Measurements from ENCODE around the gene PUS1. TPM values are rescaled to one million over a fixed set of nuclear protein-coding genes. Genes with fewer than 3 reads are reported as not detected.

Gene PUS1
- total and polyA plus RNA-seq, 9 of the 15 experiments (the other 6 are each of a cell fraction or from before 2014, with no cell fraction given), result 1.9 to 90.8 (median 30.0) TPM

GRCh38 chr12:131896080-131896810 is 32.8 kb upstream of the PUS1 start (continued):
- TF ChIP-seq, protein P1, sequence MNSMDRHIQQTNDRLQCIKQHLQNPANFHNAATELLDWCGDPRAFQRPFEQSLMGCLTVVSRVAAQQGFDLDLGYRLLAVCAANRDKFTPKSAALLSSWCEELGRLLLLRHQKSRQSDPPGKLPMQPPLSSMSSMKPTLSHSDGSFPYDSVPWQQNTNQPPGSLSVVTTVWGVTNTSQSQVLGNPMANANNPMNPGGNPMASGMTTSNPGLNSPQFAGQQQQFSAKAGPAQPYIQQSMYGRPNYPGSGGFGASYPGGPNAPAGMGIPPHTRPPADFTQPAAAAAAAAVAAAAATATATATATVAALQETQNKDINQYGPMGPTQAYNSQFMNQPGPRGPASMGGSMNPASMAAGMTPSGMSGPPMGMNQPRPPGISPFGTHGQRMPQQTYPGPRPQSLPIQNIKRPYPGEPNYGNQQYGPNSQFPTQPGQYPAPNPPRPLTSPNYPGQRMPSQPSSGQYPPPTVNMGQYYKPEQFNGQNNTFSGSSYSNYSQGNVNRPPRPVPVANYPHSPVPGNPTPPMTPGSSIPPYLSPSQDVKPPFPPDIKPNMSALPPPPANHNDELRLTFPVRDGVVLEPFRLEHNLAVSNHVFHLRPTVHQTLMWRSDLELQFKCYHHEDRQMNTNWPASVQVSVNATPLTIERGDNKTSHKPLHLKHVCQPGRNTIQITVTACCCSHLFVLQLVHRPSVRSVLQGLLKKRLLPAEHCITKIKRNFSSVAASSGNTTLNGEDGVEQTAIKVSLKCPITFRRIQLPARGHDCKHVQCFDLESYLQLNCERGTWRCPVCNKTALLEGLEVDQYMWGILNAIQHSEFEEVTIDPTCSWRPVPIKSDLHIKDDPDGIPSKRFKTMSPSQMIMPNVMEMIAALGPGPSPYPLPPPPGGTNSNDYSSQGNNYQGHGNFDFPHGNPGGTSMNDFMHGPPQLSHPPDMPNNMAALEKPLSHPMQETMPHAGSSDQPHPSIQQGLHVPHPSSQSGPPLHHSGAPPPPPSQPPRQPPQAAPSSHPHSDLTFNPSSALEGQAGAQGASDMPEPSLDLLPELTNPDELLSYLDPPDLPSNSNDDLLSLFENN (IDR thresholded peaks at IDR 0.05; ENCODE audit: low read depth in 2 of 2, low read length in 2 of 2), result no peak
- no peak for TF ChIP-seq ADNP (tag; IDR thresholded peaks at IDR 0.05)
- no peak for TF ChIP-seq ZKSCAN8 (CRISPR knock-in tag; IDR thresholded peaks at IDR 0.05)
- no peak for TF ChIP-seq CEBPB (tag; IDR thresholded peaks at IDR 0.05)
- TF ChIP-seq SMARCE1 (IDR thresholded peaks at IDR 0.05), result no peak
- TF ChIP-seq ZNF384 (IDR thresholded peaks at IDR 0.05; ENCODE audit: low read depth, low read length), result no peak
- TF ChIP-seq ZNF609 (CRISPR knock-in tag; IDR thresholded peaks at IDR 0.05; ENCODE audit: borderline replicate concordance), result no peak
- TF ChIP-seq DDX20 (tag; IDR thresholded peaks at IDR 0.05; ENCODE audit: low read depth), result no peak
- TF ChIP-seq MED1 (CRISPR knock-in tag; IDR thresholded peaks at IDR 0.05; ENCODE audit: borderline replicate concordance), result no peak
- TF ChIP-seq ZNF561 (CRISPR knock-in tag; conservative IDR thresholded peaks at IDR 0.05), result no peak
- no peak for TF ChIP-seq TRIM28 (IDR thresholded peaks at IDR 0.05)
- peak; percentile 50; the same call in 1 of the 2 replicates for TF ChIP-seq FOXP1 (CRISPR knock-in tag; IDR thresholded peaks at IDR 0.05)
- TF ChIP-seq PTBP1 (IDR thresholded peaks at IDR 0.05; ENCODE audit: low read depth, low read length), result no peak
- no peak for TF ChIP-seq ZNF778 (CRISPR knock-in tag; IDR thresholded peaks at IDR 0.05)
- TF ChIP-seq, protein P2, sequence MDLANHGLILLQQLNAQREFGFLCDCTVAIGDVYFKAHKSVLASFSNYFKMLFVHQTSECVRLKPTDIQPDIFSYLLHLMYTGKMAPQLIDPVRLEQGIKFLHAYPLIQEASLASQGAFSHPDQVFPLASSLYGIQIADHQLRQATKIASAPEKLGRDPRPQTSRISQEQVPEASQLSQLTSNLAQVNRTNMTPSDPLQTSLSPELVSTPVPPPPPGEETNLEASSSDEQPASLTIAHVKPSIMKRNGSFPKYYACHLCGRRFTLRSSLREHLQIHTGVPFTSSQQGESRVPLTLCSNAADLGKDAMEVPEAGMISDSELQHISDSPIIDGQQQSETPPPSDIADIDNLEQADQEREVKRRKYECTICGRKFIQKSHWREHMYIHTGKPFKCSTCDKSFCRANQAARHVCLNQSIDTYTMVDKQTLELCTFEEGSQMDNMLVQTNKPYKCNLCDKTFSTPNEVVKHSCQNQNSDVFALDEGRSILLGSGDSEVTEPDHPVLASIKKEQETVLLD (IDR thresholded peaks at IDR 0.05), result no peak
- no peak for TF ChIP-seq XRCC3 (IDR thresholded peaks at IDR 0.05)
- TF ChIP-seq FOXJ2 (tag; IDR thresholded peaks at IDR 0.05), result no peak
- TF ChIP-seq NRF1 (conservative IDR thresholded peaks at IDR 0.05 in 1 of 2, IDR thresholded peaks at IDR 0.05 in 1 of 2), result peak; percentile 59 to 70
